Measurements from ENCODE around the gene SLX1A.
"Not testable (repeated sequence)": the region's sequence is repeated elsewhere in the genome, so short reads cannot be mapped to it uniquely, and the experiment has no call there.

The SLX1A gene

DNA sequence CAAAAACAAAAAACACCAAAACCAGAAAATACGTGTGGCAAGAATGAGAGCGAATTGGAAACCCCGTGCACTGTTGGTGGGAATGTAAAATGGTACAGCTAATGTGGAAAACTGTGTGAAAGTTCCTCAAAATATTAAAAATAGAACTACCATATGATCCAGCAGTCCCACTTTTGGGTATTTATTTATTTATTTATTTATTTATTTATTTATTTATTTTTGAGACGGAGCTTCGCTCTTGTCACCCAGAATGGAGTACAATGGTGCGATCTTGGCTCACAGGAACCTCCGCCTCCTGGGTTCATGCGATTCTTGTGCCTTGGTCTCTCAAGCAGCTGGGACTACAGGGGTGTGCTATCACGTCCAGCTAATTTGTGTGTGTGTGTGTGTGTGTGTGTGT lies 41.2 kb upstream of the SLX1A start:
- no peak overlapping the region for H3K4me3 ChIP-seq (ENCODE audit: low read depth, low read length)
- TF ChIP-seq, protein P1, sequence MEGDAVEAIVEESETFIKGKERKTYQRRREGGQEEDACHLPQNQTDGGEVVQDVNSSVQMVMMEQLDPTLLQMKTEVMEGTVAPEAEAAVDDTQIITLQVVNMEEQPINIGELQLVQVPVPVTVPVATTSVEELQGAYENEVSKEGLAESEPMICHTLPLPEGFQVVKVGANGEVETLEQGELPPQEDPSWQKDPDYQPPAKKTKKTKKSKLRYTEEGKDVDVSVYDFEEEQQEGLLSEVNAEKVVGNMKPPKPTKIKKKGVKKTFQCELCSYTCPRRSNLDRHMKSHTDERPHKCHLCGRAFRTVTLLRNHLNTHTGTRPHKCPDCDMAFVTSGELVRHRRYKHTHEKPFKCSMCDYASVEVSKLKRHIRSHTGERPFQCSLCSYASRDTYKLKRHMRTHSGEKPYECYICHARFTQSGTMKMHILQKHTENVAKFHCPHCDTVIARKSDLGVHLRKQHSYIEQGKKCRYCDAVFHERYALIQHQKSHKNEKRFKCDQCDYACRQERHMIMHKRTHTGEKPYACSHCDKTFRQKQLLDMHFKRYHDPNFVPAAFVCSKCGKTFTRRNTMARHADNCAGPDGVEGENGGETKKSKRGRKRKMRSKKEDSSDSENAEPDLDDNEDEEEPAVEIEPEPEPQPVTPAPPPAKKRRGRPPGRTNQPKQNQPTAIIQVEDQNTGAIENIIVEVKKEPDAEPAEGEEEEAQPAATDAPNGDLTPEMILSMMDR (IDR thresholded peaks at IDR 0.05; ENCODE audit: borderline replicate concordance, insufficient read depth, low read depth, low read length), result no peak

DNA sequence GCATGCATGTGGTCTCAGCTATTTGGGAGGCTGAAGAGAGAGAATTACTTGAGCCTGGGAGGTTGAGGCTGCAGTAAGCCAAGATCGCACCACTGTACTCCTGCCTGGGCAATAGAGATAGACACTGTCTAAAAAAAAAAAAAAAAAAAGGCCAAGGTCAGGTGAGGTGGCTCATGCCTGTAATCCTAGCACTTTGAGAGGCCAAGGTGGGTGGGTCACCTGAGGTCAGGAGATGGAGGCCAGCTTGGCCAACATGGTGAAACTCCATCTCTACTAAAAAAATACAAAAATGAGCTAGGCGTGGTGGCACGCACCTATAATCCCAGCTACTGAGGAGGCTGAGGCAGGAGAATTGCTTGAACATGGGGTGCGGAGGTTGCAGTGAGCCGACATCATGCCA lies 38.5 kb upstream of the SLX1A start:
- TF ChIP-seq, protein P1 (IDR thresholded peaks at IDR 0.05; ENCODE audit: borderline replicate concordance, insufficient read depth, low read depth, low read length), result no peak

DNA sequence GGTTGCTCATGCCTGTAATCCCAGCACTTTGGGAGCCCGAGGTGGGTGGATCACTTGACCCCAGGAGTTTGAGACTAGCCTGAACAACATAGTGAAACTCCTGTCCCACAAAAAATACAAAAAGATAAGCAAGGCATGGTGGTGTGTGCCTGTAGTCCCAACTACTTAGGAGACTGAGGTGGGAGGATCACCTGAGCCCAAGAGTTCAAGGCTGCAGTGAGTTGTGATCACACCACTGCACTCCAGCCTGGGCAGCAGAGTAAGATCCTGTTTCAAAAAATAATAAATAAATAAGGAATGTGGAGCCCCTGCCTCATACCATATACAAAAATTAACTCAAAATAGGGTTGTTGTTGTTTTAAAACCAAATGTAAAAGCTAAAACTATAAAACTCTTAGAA lies 36.5 kb upstream of the SLX1A start:
- TF ChIP-seq, protein P1 (IDR thresholded peaks at IDR 0.05; ENCODE audit: borderline replicate concordance, insufficient read depth, low read depth, low read length), result no peak
- H3K4me3 ChIP-seq (ENCODE audit: low read depth, low read length), result no peak overlapping the region

More for the DNA sequence above, 38.5 kb upstream of the SLX1A start:
- H3K4me3 ChIP-seq (ENCODE audit: low read depth, low read length), result no peak overlapping the region

DNA sequence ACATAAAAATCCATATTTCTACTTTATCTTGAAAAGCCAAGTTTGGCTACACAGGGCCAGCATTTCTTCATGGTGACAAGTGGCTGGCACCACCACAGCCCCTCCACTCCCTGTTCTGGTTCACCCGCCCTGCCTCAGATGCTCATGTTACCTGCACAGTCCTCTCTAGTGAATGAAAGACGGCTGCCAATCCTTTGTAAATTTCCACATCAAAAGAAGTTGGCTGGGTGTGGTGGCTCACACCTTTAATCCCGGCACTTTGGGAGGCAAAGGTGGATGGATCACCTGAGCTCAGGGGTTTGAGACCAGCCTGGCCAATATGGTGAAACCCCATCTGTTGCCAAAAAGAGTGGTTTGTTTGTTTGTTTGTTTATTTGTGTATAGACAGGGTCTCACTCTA lies 30.1 kb upstream of the SLX1A start:
- TF ChIP-seq, protein P1 (IDR thresholded peaks at IDR 0.05; ENCODE audit: borderline replicate concordance, insufficient read depth, low read depth, low read length), result no peak
- H3K4me3 ChIP-seq (ENCODE audit: low read depth, low read length), result no peak overlapping the region

DNA sequence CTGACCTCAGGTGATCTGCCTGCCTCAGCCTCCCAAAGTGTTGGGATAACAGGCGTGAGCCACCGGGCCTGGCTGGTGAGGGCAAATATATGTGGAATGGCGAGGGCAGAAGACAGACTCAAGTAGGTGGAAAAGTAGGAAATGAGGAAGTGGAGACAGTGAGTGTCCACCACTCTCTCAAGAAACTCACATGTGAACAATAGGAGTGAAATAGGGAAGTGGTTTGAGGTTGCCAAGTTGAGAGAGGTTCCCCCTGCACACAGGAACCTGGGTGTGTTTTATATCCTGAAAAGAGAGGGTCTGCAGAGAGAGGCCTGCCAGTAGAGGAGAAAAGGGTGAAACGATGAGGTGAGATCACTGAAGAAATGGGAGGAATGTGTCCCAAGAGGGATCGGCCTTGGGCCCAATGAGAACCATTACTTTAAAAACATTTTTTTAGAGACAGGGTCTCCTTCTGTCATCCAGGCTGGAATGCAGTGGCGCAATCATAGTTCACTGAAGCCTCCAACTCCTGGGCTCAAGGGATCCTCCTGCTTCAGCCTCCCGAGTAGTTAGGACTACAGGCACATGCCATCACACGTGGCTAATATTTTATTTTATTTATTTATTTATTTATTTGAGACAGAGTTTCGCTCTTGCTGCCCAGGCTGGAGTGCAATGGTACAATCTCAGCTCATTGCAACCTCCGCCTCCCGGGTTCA lies 27.3 kb upstream of the SLX1A start:
- TF ChIP-seq, protein P1 (IDR thresholded peaks at IDR 0.05; ENCODE audit: borderline replicate concordance, insufficient read depth, low read depth, low read length), result no peak
- H3K4me3 ChIP-seq (ENCODE audit: low read depth, low read length), result no peak overlapping the region

DNA sequence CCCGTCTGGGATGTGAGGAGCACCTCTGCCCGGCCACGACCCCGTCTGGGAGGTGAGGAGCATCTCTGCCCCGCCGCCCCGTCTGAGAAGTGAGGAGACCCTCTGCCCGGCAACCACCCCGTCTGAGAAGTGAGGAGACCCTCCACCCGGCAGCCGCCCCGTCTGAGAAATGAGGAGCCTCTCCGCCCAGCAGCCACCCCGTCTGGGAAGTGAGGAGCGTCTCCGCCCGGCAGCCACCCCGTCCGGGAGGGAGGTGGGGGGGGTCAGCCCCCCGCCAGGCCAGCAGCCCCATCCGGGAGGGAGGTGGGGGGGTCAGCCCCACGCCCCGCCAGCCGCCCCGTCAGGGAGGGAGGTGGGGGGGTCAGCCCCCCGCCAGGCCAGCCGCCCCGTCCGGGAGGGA lies 24.9 kb upstream of the SLX1A start:
- not testable (repeated sequence) for H3K4me3 ChIP-seq (ENCODE audit: low read depth, low read length)

DNA sequence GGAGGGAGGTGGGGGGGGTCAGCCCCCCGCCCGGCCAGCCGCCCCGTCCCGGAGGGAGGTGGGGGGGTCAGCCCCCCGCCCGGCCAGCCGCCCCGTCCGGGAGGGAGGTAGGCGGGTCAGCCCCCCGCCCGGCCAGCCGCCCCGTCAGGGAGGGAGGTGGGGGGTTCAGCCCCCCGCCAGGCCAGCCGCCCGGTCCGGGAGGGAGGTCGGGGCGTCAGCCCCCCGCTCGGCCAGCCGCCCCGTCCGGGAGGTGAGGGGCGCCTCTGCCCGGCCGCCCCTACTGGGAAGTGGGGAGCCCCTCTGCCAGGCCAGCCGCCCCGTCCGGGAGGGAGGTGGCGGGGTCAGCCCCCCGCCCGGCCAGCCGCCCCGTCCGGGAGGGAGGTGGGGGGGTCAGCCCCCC lies 24.3 kb upstream of the SLX1A start:
- H3K4me3 ChIP-seq (ENCODE audit: low read depth, low read length), result not testable (repeated sequence)

DNA sequence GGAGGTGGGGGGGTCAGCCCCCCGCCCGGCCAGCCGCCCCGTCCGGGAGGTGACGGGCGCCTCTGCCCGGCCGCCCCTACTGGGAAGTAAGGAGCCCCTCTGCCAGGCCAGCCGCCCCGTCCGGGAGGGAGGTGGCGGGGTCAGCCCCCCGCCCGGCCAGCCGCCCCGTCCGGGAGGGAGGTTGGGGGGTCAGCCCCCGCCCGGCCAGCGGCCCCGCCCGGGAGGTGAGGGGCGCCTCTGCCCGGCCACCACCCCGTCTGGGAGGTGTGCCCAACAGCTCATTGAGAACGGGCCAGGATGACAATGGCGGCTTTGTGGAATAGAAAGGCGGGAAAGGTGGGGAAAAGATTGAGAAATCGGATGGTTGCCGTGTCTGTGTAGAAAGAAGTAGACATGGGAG lies 23.5 kb upstream of the SLX1A start:
- not testable (repeated sequence) for H3K4me3 ChIP-seq (ENCODE audit: low read depth, low read length)

DNA sequence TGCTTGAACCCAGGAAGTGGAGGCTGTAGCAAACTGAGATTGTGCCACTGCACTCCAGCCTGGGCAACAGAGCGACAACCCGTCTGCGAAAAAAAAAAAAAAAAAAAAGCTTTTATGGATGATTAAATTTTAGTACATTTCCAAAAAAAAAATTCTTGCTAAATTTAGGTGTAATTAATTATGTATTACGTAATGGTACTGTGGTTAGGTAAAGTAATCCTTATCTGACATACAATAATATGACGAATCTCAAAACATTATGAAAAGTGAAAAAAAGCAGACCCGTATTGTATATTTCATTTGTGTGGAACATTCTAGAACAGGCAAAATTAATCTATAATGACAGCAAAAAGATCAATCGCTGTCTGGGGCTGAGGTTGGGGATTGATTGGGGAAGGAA lies 20.6 kb upstream of the SLX1A start:
- no peak overlapping the region for H3K4me3 ChIP-seq (ENCODE audit: low read depth, low read length)
- TF ChIP-seq, protein P1 (IDR thresholded peaks at IDR 0.05; ENCODE audit: borderline replicate concordance, insufficient read depth, low read depth, low read length), result no peak

DNA sequence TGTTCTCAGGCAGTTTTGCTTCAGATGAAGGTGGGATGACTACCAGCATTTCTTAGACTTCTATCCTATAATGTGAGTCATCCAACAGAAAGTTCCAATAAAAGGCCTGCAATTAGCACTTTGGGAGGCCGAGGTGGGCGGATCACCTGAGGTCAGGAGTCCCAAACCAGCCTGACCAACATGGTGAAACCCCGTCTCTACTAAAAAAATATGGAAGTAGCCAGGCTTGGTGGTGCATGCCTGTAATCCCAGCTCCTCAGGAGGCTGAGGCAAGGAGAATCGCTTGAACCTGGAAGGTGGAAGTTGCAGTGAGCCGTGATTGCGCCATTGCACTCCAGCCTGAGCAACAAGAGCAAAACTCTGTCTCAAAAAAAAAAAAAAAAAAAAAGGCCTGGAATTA lies 16.8 kb upstream of the SLX1A start:
- H3K4me3 ChIP-seq (ENCODE audit: low read depth, low read length), result not testable (repeated sequence)

All from GM12875 (cell line).